H1 (cell line): ENCODE data around the gene SLC35D2. TPM values are rescaled to one million over a fixed set of nuclear protein-coding genes. Genes with fewer than 3 reads are reported as not detected.

Source experiments
- CTCF ChIA-PET: fragments of 300-600 bp; sonication (Branson Sonifier 250); formaldehyde crosslinking; loops from one replicate; lab custom pipeline; 2021; ENCODE audit not compliant: partially characterized antibody; lab: Charles Lee
- POLR2A ChIA-PET: fragments of 300-600 bp; sonication (Branson Sonifier 250); formaldehyde crosslinking; loops from one replicate; lab custom pipeline; 2021; ENCODE audit warnings: inconsistent platforms; ENCODE audit not compliant: partially characterized antibody; lab: Charles Lee
- DNase-seq, 2 experiments: peaks; one replicate each; pipeline versions ENCODE4 v3.0.0 to v3.0.0-alpha.2; 2010 to 2022; ENCODE audit warnings: low spot score in 2 of 2, low read depth in 1 of 2, mixed read lengths in 1 of 2
- FAIRE-seq: peaks from 2 replicates; lab custom pipeline; 2011; peaks lifted over from hg19 to GRCh38; lab: Jason Lieb, UNC
- H2AFZ ChIP-seq: 2 replicates; pipeline ENCODE4 v1.8.1; 2012; ENCODE audit warnings: low read length, inconsistent platforms
- H2AK5ac ChIP-seq: 2 replicates; pipeline ENCODE4 v1.6.1; 2013; ENCODE audit warnings: low read depth, low read length
- H2BK120ac ChIP-seq: replicated peaks from 2 replicates; pipeline ENCODE3; 2013; ENCODE audit warnings: low read depth, low read length, inconsistent platforms
- H2BK12ac ChIP-seq: 2 replicates; pipeline ENCODE4 v1.6.1; 2013; ENCODE audit warnings: low read depth, low read length
- H2BK15ac ChIP-seq: 2 replicates; pipeline ENCODE4 v1.6.1; 2013; ENCODE audit warnings: low read length
- H2BK20ac ChIP-seq: 2 replicates; pipeline ENCODE4 v1.6.1; 2013; ENCODE audit warnings: low read length
- H2BK5ac ChIP-seq: 2 replicates; pipeline ENCODE4 v1.6.1; 2013; ENCODE audit warnings: low read depth, low read length
- H3K14ac ChIP-seq: 2 replicates; pipeline ENCODE4 v1.6.1; 2013; ENCODE audit warnings: inconsistent platforms; ENCODE audit not compliant: insufficient read length
- H3K18ac ChIP-seq: 2 replicates; pipeline ENCODE4 v1.6.1; 2013; ENCODE audit warnings: low read length; ENCODE audit errors: extremely low read depth
- H3K23ac ChIP-seq: 2 replicates; pipeline ENCODE4 v1.6.1; 2013; ENCODE audit warnings: inconsistent platforms; ENCODE audit not compliant: insufficient read length
- H3K23me2 ChIP-seq: 2 replicates; pipeline ENCODE4 v1.6.1; 2013; ENCODE audit warnings: low read depth, low read length
- H3K27ac ChIP-seq: 2 replicates; pipeline ENCODE4 v1.6.1; 2011; ENCODE audit warnings: low read depth, low read length, inconsistent platforms
- H3K27me3 ChIP-seq, 4 experiments: replicated peaks in 1 of 4; 1 replicate in 1 of 4; 2 replicates in 3 of 4; pipeline versions ENCODE4 v1.6.1 to v1.8.1; 2011 to 2013; ENCODE audit warnings: low read length in 3 of 4, mild to moderate bottlenecking in 3 of 4, inconsistent platforms in 2 of 4, mixed read lengths in 2 of 4, moderate library complexity in 1 of 4; ENCODE audit not compliant: control insufficient read depth in 3 of 4, insufficient read depth in 3 of 4; ENCODE audit errors: extremely low read depth in 1 of 4
- H3K36me3 ChIP-seq, 4 experiments: 2 replicates each; pipeline versions ENCODE4 v1.6.1 to v1.8.1; 2011 to 2013; ENCODE audit warnings: mild to moderate bottlenecking in 4 of 4, low read length in 3 of 4, moderate library complexity in 2 of 4, control low read depth in 1 of 4, inconsistent platforms in 1 of 4; ENCODE audit not compliant: insufficient read depth in 4 of 4, control insufficient read depth in 2 of 4
- H3K4ac ChIP-seq: replicated peaks from 2 replicates; pipeline ENCODE3; 2013; ENCODE audit warnings: low read length, low read depth, mixed read lengths, inconsistent platforms; ENCODE audit not compliant: insufficient read length
- H3K4me1 ChIP-seq, 4 experiments: replicated peaks in 1 of 4; 1 replicate in 1 of 4; 2 replicates in 3 of 4; pipeline versions ENCODE4 v1.6.1 to v1.8.1; 2011 to 2013; ENCODE audit warnings: low read length in 3 of 4, inconsistent platforms in 2 of 4, mixed read lengths in 1 of 4; ENCODE audit not compliant: insufficient read depth in 4 of 4, control insufficient read depth in 3 of 4
- H3K4me2 ChIP-seq, 2 experiments: 2 replicates each; pipeline versions ENCODE4 v1.6.1 to v1.8.1; 2011 to 2013; ENCODE audit warnings: low read depth in 2 of 2, low read length in 2 of 2, control low read depth in 1 of 2, inconsistent platforms in 1 of 2, mild to moderate bottlenecking in 1 of 2; ENCODE audit not compliant: insufficient read depth in 1 of 2
- H3K4me3 ChIP-seq, 4 experiments: fragments of 200-600, 300-600 bp in 1 of 4; sonication (generic), shearing (Covaris generic), sonication (Bioruptor Twin) in 1 of 4; 2 replicates each; pipeline versions ENCODE4 v1.5.1 to v1.8.1; 2011 to 2016; ENCODE audit warnings: low read length in 4 of 4, low read depth in 3 of 4, control low read depth in 2 of 4, inconsistent platforms in 2 of 4, mild to moderate bottlenecking in 2 of 4, mixed read lengths in 1 of 4, moderate library complexity in 1 of 4; ENCODE audit not compliant: insufficient read depth in 2 of 4; ENCODE audit errors: extremely low read depth in 1 of 4
- H3K56ac ChIP-seq: replicated peaks from 2 replicates; pipeline ENCODE3; 2013; ENCODE audit warnings: low read depth, mild to moderate bottlenecking, mixed read lengths, low read length, inconsistent platforms; ENCODE audit not compliant: insufficient read length
- H3K79me1 ChIP-seq: 2 replicates; pipeline ENCODE4 v1.6.1; 2013; ENCODE audit warnings: low read depth, low read length, control low read depth
- H3K79me2 ChIP-seq, 2 experiments: 2 replicates each; pipeline versions ENCODE4 v1.6.1 to v1.8.1; 2012 to 2013; ENCODE audit warnings: low read length in 2 of 2, mild to moderate bottlenecking in 2 of 2, inconsistent platforms in 1 of 2; ENCODE audit not compliant: insufficient read depth in 2 of 2, control insufficient read depth in 1 of 2
- H3K9ac ChIP-seq, 4 experiments: replicated peaks in 1 of 4; 1 replicate in 1 of 4; 2 replicates in 3 of 4; pipeline versions ENCODE4 v1.6.1 to v1.8.1; 2011 to 2013; ENCODE audit warnings: low read depth in 3 of 4, low read length in 3 of 4, control low read depth in 2 of 4, mild to moderate bottlenecking in 2 of 4, moderate library complexity in 2 of 4, inconsistent platforms in 1 of 4; ENCODE audit errors: extremely low read depth in 1 of 4
- H3K9me3 ChIP-seq, 2 experiments: 2 replicates each; pipeline versions ENCODE4 v1.6.1 to v1.8.1; 2012 to 2013; ENCODE audit warnings: mild to moderate bottlenecking in 2 of 2, moderate library complexity in 2 of 2, control low read depth in 1 of 2, inconsistent platforms in 1 of 2, low read depth in 1 of 2, low read length in 1 of 2, mixed read lengths in 1 of 2; ENCODE audit not compliant: insufficient read depth in 2 of 2
- H4K20me1 ChIP-seq, 2 experiments: replicated peaks in 1 of 2; 2 replicates each; pipeline versions ENCODE3 to v1.8.1; 2011 to 2013; ENCODE audit warnings: inconsistent platforms in 2 of 2, low read length in 2 of 2, mild to moderate bottlenecking in 1 of 2; ENCODE audit not compliant: insufficient read depth in 2 of 2, control insufficient read depth in 1 of 2
- H4K5ac ChIP-seq: 2 replicates; pipeline ENCODE4 v1.6.1; 2013; ENCODE audit warnings: low read length, low read depth, mixed read lengths, inconsistent platforms; ENCODE audit not compliant: insufficient read length
- H4K8ac ChIP-seq: 2 replicates; pipeline ENCODE4 v1.8.0; 2013; ENCODE audit warnings: mild to moderate bottlenecking, moderate library complexity, low read length, inconsistent platforms; ENCODE audit not compliant: insufficient read depth; ENCODE audit errors: extremely low read depth
- H4K91ac ChIP-seq: replicated peaks from 2 replicates; pipeline ENCODE3; 2013; ENCODE audit warnings: low read length, mixed read lengths, inconsistent platforms; ENCODE audit not compliant: insufficient read length
- WGBS, 2 experiments: shearing (Covaris generic) in 1 of 2; methylation state at CpG; one replicate each; pipeline versions ENCODE4 v1.1.6 to v1.1.7; 2013 to 2015; ENCODE audit warnings: low lambda C conversion rate in 2 of 2, mixed read lengths in 2 of 2, inconsistent platforms in 1 of 2, low coverage in 1 of 2, missing lambda C conversion rate in 1 of 2; ENCODE audit not compliant: insufficient replicate concordance in 2 of 2, insufficient coverage in 1 of 2, insufficient read length in 1 of 2; ENCODE audit errors: extremely low coverage in 1 of 2, missing lambda C conversion rate in 1 of 2; 5-methylcytosine and 5-hydroxymethylcytosine counted together
- polyA plus RNA-seq, 7 experiments: library from polyadenylated mRNA; depleted of rRNA in 3 of 7; stranded (reverse) in 5 of 7; unstranded in 2 of 7; fragments of >200 nt in 5 of 7; fragments of 200-250 nt in 2 of 7; gene quantifications; 1 replicate in 5 of 7; 2 replicates in 1 of 7; 4 replicates in 1 of 7; pipeline versions ENCODE4 v1.2.1 to v1.2.3, GENCODE V29; 2011 to 2013; ENCODE audit warnings: missing spikeins in 2 of 7, mixed read lengths in 2 of 7
- total RNA-seq: library from RNA; stranded (reverse); fragmentation: NEBNext Ultra II Directional; extraction: Animal tissue kit (Norgen Biotek cat#: 25700); gene quantifications from 2 replicates; pipeline ENCODE4 v1.2.1, GENCODE V29; 2021

The SLC35D2 gene
- total and polyA plus RNA-seq, 2 of the 8 experiments (the other 6 are each of a cell fraction or from before 2014, with no cell fraction given) = 9.6 to 11.5 TPM

DNA sequence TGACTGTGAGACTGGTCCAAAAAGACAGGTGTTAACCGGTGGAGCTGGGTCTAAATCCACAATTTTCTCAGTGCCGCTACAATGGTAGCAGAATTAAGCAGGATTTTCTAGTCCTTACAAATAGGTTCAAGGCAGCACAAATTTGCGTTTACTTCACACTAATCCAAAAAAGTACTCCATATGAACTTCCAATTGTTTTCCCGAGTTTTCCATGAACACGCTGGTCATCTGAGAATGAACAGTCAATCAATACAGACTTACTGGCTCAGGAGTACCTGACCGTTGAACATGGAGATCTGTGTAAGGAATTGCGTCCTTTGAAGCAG, 709 bp downstream of the SLC35D2 start:
- Histone ChIP-seq H3K23ac (no peak overlapping the region), H3K9ac (peak overlapping the region; percentile 10 to 51 (median 18); a peak in 3 of 7 replicates), H3K27ac (no peak overlapping the region), H3K18ac (0 out of 2 replicates have a peak overlapping the region, but pooled peaks have one; percentile 26), H2BK120ac (no peak overlapping the region), H4K91ac (no peak overlapping the region), H3K9me3 (no peaks in the 10 kb centered on the region), H4K20me1 (no peaks in the 10 kb centered on the region), H3K23me2 (peaks cover 4% of the 10 kb centered on the region; the same call in 1 of the 2 replicates), H3K4me1 (peaks cover 0 to 5% (median 1%) of the 10 kb centered on the region in 4 experiments; a peak in 3 of 7 replicates), H2BK15ac (no peak overlapping the region), H2BK20ac (no peak overlapping the region), H3K27me3 (no peaks in the 10 kb centered on the region), H2AK5ac (no peak overlapping the region), H3K4ac (no peak overlapping the region), H3K14ac (no peak overlapping the region), H3K79me1 (peaks cover under 1% of the 10 kb centered on the region), H3K4me3 (peak overlapping the region; percentile 42 to 69 (median 62)), H3K36me3 (peaks cover 0 to 21% (median 7%) of the 10 kb centered on the region in 4 experiments; a peak in 4 of 8 replicates), H2AFZ (peak overlapping the region; percentile 47; the same call in 1 of the 2 replicates), H4K5ac (no peak overlapping the region), H3K79me2 (no peaks in the 10 kb centered on the region), H2BK5ac (no peak overlapping the region), H4K8ac (no peak overlapping the region), H3K56ac (no peak overlapping the region), H2BK12ac (no peak overlapping the region), H3K4me2 (peak overlapping the region; percentile 78 to 89)
- DNase-seq (no peak), FAIRE-seq (no peak)
- ChIA-PET POLR2A (interaction anchor here (0.6 kb wide), 1 partner anchor 36 kb away, joined by 3 read pairs; no protein-coding TSS in a partner anchor), CTCF (interaction anchor here (2.0 to 2.2 kb wide), 2 partner anchors 10 to 56 kb away, joined by 6 to 7 read pairs; no protein-coding TSS in a partner anchor)
- 36% methylated on average over 7 of the region's 7 CpGs; no CpG with 5 or more reads in 1 of the 2 experiments for WGBS, 2 experiments
